Skeletal muscle tissue (tissue), 4 donors: Measurements from ENCODE around the gene KLF3. TPM values are rescaled to one million over a fixed set of nuclear protein-coding genes. Genes with fewer than 3 reads are reported as not detected.
"Not testable (repeated sequence)": the region's sequence is repeated elsewhere in the genome, so short reads cannot be mapped to it uniquely, and the experiment has no call there.

ENCODE experiments used
- H3K27ac ChIP-seq: one replicate; pipeline ENCODE4 v1.7.0; 2013; ENCODE audit warnings: mild to moderate bottlenecking, low read depth, low read length, inconsistent platforms
- H3K27me3 ChIP-seq, 3 donors: one replicate each; pipeline ENCODE4 v1.7.0; 2013; ENCODE audit warnings: low read length in 3 of 3; ENCODE audit not compliant: control insufficient read depth in 3 of 3, insufficient read depth in 3 of 3
- H3K36me3 ChIP-seq, 3 donors: one replicate each; pipeline ENCODE4 v1.7.0; 2013; ENCODE audit warnings: low read length in 3 of 3; ENCODE audit not compliant: control insufficient read depth in 3 of 3, insufficient read depth in 3 of 3
- H3K4me1 ChIP-seq, 3 donors: one replicate each; pipeline ENCODE4 v1.7.0; 2013; ENCODE audit warnings: low read length in 3 of 3, mild to moderate bottlenecking in 3 of 3; ENCODE audit not compliant: control insufficient read depth in 3 of 3, insufficient read depth in 3 of 3
- H3K4me3 ChIP-seq, 3 donors: one replicate each; pipeline ENCODE4 v1.7.0; 2013; ENCODE audit warnings: low read length in 3 of 3
- H3K9ac ChIP-seq, 3 donors: one replicate each; pipeline ENCODE4 v1.7.0; 2013; ENCODE audit warnings: low read length in 3 of 3, mild to moderate bottlenecking in 3 of 3, moderate library complexity in 2 of 3, low read depth in 1 of 3
- H3K9me3 ChIP-seq, 3 donors: one replicate each; pipeline ENCODE4 v1.7.0; 2013; ENCODE audit warnings: low read length in 3 of 3; ENCODE audit not compliant: control insufficient read depth in 3 of 3
- total RNA-seq: library from RNA; depleted of rRNA; stranded (reverse); fragments of >200 nt; gene quantifications from one replicate; pipeline ENCODE4 v1.2.3, GENCODE V29; 2014
- donor health status: Osteomylitis.

Gene KLF3
- total RNA-seq, 1 donor from 2014 or later, result 20.9 TPM

- H3K27ac ChIP-seq, result no peak overlapping the region
- H3K4me3 ChIP-seq, result no peak overlapping the region
- no peaks in the 10 kb centered on the region for H3K27me3 ChIP-seq
- H3K9me3 ChIP-seq, result no peaks in the 10 kb centered on the region
- H3K36me3 ChIP-seq, result no peaks in the 10 kb centered on the region
- no peak overlapping the region for H3K9ac ChIP-seq
- H3K4me1 ChIP-seq, result peaks cover 4 to 14% (median 6%) of the 10 kb centered on the region in 3 donors
Observed at GRCh38 chr4:38623260-38623659, 40.7 kb upstream of the KLF3 start.

- Histone ChIP-seq H3K36me3 (no peaks in the 10 kb centered on the region), H3K4me1 (peaks cover 4 to 14% (median 6%) of the 10 kb centered on the region in 3 donors), H3K9me3 (no peaks in the 10 kb centered on the region), H3K27me3 (no peaks in the 10 kb centered on the region), H3K9ac (no peak overlapping the region), H3K4me3 (no peak overlapping the region), H3K27ac (no peak overlapping the region)
Observed at GRCh38 chr4:38624311-38624710, 39.7 kb upstream of the KLF3 start.

GRCh38 chr4:38625508-38625907 lies 38.5 kb upstream of the KLF3 start:
- H3K27ac ChIP-seq, result no peak overlapping the region

GRCh38 chr4:38626901-38627444 lies 37.0 kb upstream of the KLF3 start:
- H3K36me3 ChIP-seq, result not testable (repeated sequence)

More at GRCh38 chr4:38625508-38625907, 38.5 kb upstream of the KLF3 start:
- no peaks in the 10 kb centered on the region for H3K36me3 ChIP-seq
- H3K9me3 ChIP-seq, result no peaks in the 10 kb centered on the region
- H3K4me1 ChIP-seq, result peaks cover 4 to 11% (median 6%) of the 10 kb centered on the region in 3 donors
- no peak overlapping the region for H3K4me3 ChIP-seq
- H3K27me3 ChIP-seq, result no peaks in the 10 kb centered on the region
- H3K9ac ChIP-seq, result no peak overlapping the region

GRCh38 chr4:38630519-38630918 lies 33.5 kb upstream of the KLF3 start:
- Histone ChIP-seq H3K27ac (no peak overlapping the region), H3K36me3 (no peaks in the 10 kb centered on the region), H3K9me3 (no peaks in the 10 kb centered on the region), H3K9ac (no peak overlapping the region), H3K4me3 (no peak overlapping the region), H3K27me3 (no peaks in the 10 kb centered on the region), H3K4me1 (peaks cover 0 to 4% (median 3%) of the 10 kb centered on the region in 3 donors)

More at GRCh38 chr4:38626901-38627444, 37.0 kb upstream of the KLF3 start:
- H3K27ac ChIP-seq, H3K27me3 ChIP-seq, H3K9ac ChIP-seq, H3K9me3 ChIP-seq, H3K4me3 ChIP-seq, H3K4me1 ChIP-seq: not testable (repeated sequence)

- Histone ChIP-seq H3K9me3 (no peaks in the 10 kb centered on the region), H3K27me3 (no peaks in the 10 kb centered on the region), H3K36me3 (no peaks in the 10 kb centered on the region), H3K27ac (no peak overlapping the region), H3K9ac (no peak overlapping the region), H3K4me3 (no peak overlapping the region), H3K4me1 (peaks cover 0 to 4% (median 3%) of the 10 kb centered on the region in 3 donors)
Observed at GRCh38 chr4:38634047-38634759, 29.8 kb upstream of the KLF3 start.

GRCh38 chr4:38639242-38639641 lies 24.8 kb upstream of the KLF3 start:
- H3K4me3 ChIP-seq, result no peak overlapping the region
- no peak overlapping the region for H3K9ac ChIP-seq
- H3K4me1 ChIP-seq, result peaks cover 0 to 1% (median 0%) of the 10 kb centered on the region in 3 donors
- no peak overlapping the region for H3K27ac ChIP-seq
- no peaks in the 10 kb centered on the region for H3K36me3 ChIP-seq
- H3K27me3 ChIP-seq, result no peaks in the 10 kb centered on the region
- H3K9me3 ChIP-seq, result no peaks in the 10 kb centered on the region

- Histone ChIP-seq H3K4me1 (no peaks in the 10 kb centered on the region), H3K4me3 (no peak overlapping the region), H3K27ac (no peak overlapping the region), H3K27me3 (no peaks in the 10 kb centered on the region), H3K9ac (no peak overlapping the region), H3K9me3 (no peaks in the 10 kb centered on the region), H3K36me3 (no peaks in the 10 kb centered on the region)
Observed at GRCh38 chr4:38641811-38642210, 22.2 kb upstream of the KLF3 start.

- no peak overlapping the region for H3K27ac ChIP-seq
- H3K9me3 ChIP-seq, result no peaks in the 10 kb centered on the region
- no peaks in the 10 kb centered on the region for H3K27me3 ChIP-seq
- H3K9ac ChIP-seq, result no peak overlapping the region
- H3K4me1 ChIP-seq, result no peaks in the 10 kb centered on the region
- H3K36me3 ChIP-seq, result no peaks in the 10 kb centered on the region
- H3K4me3 ChIP-seq, result no peak overlapping the region
Observed at GRCh38 chr4:38644201-38644600, 19.8 kb upstream of the KLF3 start.

GRCh38 chr4:38647101-38647819 lies 16.7 kb upstream of the KLF3 start:
- no peak overlapping the region for H3K27ac ChIP-seq
- H3K36me3 ChIP-seq, result no peaks in the 10 kb centered on the region
- H3K4me1 ChIP-seq, result no peaks in the 10 kb centered on the region
- no peak overlapping the region for H3K4me3 ChIP-seq
- no peaks in the 10 kb centered on the region for H3K27me3 ChIP-seq
- no peak overlapping the region for H3K9ac ChIP-seq
- no peaks in the 10 kb centered on the region for H3K9me3 ChIP-seq
